ENCODE measurements around the gene CD177. TPM values are rescaled to one million over a fixed set of nuclear protein-coding genes. Genes with fewer than 3 reads are reported as not detected.
"Not testable (repeated sequence)": the region's sequence is repeated elsewhere in the genome, so short reads cannot be mapped to it uniquely, and the experiment has no call there.

CD177 gene
- total RNA-seq, 4 donors from 2014 or later, result 0.31 to 2.6 (median 1.5) TPM

DNA sequence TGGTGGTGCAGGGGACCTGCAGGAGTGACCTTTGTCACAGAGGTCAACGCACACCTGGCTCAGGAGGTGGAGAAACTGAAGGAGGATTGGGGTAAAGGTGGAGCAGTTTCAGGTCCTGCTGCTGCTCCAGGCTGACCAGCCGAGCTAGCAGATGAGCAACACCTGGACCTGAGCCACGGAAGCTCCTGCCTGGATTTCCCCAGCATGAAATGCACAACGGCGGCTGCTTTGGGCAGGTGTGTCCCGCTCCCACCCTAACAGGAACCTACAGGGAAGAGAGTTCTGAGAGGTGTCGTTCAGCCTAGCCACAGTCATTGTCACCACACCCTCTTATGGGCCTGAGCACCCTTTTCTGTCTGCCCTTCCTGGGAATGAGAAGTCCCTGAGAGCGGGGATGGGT lies 15.7 kb upstream of the CD177 start:
- Histone ChIP-seq H3K4me3 (no peak overlapping the region), H3K27me3 (peaks cover 10% of the 10 kb centered on the region), H3K27ac (no peak overlapping the region), H3K4me1 (no peaks in the 10 kb centered on the region), H3K9me3 (no peaks in the 10 kb centered on the region), H3K36me3 (no peaks in the 10 kb centered on the region)
- DNase-seq (ENCODE audit: low spot score in 2 of 2), result no peak
- 67% methylated on average over 8 of the region's 8 CpGs for WGBS
- TF ChIP-seq, protein P1, sequence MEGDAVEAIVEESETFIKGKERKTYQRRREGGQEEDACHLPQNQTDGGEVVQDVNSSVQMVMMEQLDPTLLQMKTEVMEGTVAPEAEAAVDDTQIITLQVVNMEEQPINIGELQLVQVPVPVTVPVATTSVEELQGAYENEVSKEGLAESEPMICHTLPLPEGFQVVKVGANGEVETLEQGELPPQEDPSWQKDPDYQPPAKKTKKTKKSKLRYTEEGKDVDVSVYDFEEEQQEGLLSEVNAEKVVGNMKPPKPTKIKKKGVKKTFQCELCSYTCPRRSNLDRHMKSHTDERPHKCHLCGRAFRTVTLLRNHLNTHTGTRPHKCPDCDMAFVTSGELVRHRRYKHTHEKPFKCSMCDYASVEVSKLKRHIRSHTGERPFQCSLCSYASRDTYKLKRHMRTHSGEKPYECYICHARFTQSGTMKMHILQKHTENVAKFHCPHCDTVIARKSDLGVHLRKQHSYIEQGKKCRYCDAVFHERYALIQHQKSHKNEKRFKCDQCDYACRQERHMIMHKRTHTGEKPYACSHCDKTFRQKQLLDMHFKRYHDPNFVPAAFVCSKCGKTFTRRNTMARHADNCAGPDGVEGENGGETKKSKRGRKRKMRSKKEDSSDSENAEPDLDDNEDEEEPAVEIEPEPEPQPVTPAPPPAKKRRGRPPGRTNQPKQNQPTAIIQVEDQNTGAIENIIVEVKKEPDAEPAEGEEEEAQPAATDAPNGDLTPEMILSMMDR (IDR thresholded peaks at IDR 0.05), result no peak
- TF ChIP-seq EP300 (IDR thresholded peaks at IDR 0.05) (no peak), POLR2A (IDR thresholded peaks at IDR 0.05) (no peak), POLR2AphosphoS5 (IDR thresholded peaks at IDR 0.05) (no peak)

DNA sequence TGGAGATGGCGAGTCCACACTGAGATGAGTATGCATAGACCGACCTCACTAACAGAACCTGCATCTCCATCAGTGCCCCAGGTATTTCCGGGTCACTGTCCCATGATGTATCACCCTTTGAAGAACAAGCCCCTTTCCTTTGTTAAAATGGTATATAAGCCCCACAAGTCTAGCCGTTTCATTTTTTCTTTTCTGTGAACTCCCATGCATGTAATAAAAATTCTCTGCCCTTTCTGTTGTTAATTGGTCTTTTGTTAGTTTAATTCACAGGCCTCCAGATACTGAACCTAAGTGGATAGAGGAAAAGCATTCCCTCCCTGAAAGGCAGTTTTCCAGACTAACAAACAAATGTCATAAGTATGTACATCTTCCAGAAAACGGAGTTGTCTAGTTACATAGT lies 15.0 kb upstream of the CD177 start:
- H3K4me1 ChIP-seq, result no peaks in the 10 kb centered on the region
- no peak for DNase-seq (ENCODE audit: low spot score in 2 of 2)
- H3K4me3 ChIP-seq, result no peak overlapping the region
- H3K9me3 ChIP-seq, result no peaks in the 10 kb centered on the region
- H3K27me3 ChIP-seq, result peaks cover 10% of the 10 kb centered on the region
- no peak overlapping the region for H3K27ac ChIP-seq
- TF ChIP-seq, protein P1 (IDR thresholded peaks at IDR 0.05), result no peak
- TF ChIP-seq POLR2AphosphoS5 (IDR thresholded peaks at IDR 0.05), result no peak
- TF ChIP-seq POLR2A (IDR thresholded peaks at IDR 0.05), result no peak
- no peak for TF ChIP-seq EP300 (IDR thresholded peaks at IDR 0.05)
- WGBS, result 64% methylated on average over 5 of the region's 5 CpGs
- H3K36me3 ChIP-seq, result no peaks in the 10 kb centered on the region

DNA sequence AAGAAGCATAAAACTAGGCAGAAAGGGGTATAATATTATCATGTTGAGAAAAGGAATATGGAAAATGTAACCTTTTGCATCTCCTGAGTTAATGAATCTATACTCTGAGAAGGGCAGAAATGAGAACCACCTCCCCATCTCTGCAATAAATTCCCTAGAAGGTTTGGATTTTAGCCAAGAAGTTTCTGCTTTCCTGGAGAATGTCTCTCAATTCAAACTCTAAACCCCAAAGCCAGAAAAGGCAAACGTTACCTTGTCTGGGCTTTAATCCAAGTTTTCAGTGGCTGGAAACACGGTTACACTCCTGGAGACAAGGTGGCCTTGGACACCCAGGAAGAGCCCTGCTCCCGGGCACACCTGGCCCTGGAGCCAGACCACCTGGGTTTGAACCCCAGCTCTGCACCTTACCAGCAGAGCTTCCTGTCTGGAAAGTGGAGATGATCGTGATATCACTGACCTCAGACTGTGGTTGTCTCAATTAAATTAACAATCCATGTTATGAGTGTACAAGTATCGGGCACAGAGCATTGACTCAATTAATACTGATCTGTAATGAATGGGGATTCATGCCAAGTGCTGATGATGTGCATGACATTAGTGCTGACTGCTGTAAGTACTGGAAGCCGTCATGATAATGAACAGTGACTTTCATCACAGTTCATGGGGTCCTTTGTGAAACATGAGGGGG lies 14.1 kb upstream of the CD177 start:
- H3K27ac ChIP-seq; H3K4me1 ChIP-seq; H3K36me3 ChIP-seq; H3K9me3 ChIP-seq; H3K4me3 ChIP-seq; DNase-seq (ENCODE audit: low spot score in 2 of 2); H3K27me3 ChIP-seq: not testable (repeated sequence)
- 24% methylated on average over 4 of the region's 6 CpGs for WGBS

- H3K27ac ChIP-seq; H3K9me3 ChIP-seq; DNase-seq (ENCODE audit: low spot score in 2 of 2); H3K27me3 ChIP-seq; H3K36me3 ChIP-seq; H3K4me3 ChIP-seq; H3K4me1 ChIP-seq: not testable (repeated sequence)
- 71% methylated on average over 2 of the region's 2 CpGs for WGBS
Observed at GRCh38 chr19:43340101-43340500, 13.4 kb upstream of the CD177 start.

DNA sequence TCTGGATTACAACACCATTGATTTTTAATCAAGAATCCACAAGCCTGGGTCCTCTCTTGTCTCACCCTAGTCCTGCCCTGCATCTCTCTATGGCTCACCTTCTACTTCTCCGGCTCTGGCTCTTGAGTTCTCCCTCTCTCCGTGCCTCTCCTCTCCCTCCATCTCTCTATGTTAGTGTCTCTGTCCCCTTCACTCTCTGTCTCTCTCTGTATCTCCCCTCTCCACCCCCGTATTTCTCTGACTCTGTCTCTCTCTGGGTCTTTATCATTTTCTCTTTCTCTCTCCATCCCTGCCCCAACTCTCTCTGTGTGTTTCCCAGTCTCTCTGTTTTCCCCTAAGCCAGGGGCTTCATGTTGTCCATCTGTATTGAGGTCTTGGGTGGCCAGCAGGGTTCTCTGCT lies 12.4 kb upstream of the CD177 start:
- not testable (repeated sequence) for H3K27me3 ChIP-seq; H3K36me3 ChIP-seq; H3K9me3 ChIP-seq; H3K27ac ChIP-seq; DNase-seq (ENCODE audit: low spot score in 2 of 2); H3K4me3 ChIP-seq; H3K4me1 ChIP-seq
- 96% methylated on average over 3 of the region's 3 CpGs for WGBS

GRCh38 chr19:43342104-43342503 lies 11.4 kb upstream of the CD177 start:
- DNase-seq (ENCODE audit: low spot score in 2 of 2), result not testable (repeated sequence)
- WGBS, result 62% methylated on average over 8 of the region's 8 CpGs

DNA sequence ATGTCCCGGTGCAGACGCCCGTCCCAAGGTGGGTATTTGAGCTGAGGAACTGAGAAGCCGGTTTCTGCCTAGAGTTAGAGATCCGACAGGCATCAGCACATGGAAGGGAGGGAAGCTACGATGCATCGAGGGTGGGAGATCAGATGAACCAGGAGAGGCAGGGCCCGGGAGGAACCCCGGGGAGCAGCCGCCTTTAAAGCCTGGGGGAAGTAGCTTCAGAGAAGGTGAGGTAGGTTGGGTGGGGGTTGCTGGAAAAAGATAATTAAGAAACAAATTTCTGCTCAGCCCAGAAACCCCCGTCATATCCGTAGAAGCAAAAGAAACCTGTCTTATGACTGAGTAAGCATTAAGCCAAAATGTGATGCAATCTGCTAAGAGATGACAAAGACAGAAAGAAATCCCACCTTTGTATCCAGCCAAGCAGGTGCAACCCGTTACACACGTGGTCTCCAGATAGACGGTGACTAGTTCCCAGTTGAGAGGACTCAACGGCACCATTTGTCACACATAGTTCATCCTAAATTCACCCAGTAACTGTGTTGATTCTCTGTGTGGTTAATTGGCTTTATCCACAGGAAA lies 9.1 kb upstream of the CD177 start:
- 63% methylated on average over 16 of the region's 16 CpGs for WGBS
- H3K9me3 ChIP-seq; DNase-seq (ENCODE audit: low spot score in 2 of 2); H3K27ac ChIP-seq; H3K36me3 ChIP-seq; H3K27me3 ChIP-seq; H3K4me3 ChIP-seq; H3K4me1 ChIP-seq: not testable (repeated sequence)

More at GRCh38 chr19:43342104-43342503, 11.4 kb upstream of the CD177 start:
- not testable (repeated sequence) for H3K4me1 ChIP-seq, H3K27me3 ChIP-seq, H3K9me3 ChIP-seq, H3K4me3 ChIP-seq, H3K36me3 ChIP-seq, H3K27ac ChIP-seq

DNA sequence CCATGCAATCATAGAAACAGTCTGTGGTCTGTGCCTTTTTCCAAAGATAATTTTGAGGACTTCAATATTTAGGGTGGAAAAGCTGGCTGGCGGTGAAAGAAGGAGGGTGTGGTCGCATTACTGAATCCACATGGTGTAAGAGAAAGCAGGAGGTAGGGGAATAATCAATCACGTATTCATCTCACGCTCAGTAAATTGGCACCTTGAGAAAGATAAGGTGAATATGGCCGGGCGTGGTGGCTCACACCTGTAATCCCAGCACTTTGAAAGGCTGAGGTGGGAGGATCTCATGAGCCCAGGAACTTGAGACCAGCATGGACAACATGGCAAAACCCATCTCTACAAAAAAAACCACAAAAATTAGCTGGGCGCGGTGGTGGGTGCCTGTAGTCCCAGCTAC lies 3.7 kb upstream of the CD177 start:
- not testable (repeated sequence) for H3K4me3 ChIP-seq; H3K9me3 ChIP-seq; H3K27ac ChIP-seq; H3K36me3 ChIP-seq; H3K4me1 ChIP-seq; H3K27me3 ChIP-seq; DNase-seq (ENCODE audit: low spot score in 2 of 2)
- 68% methylated on average over 8 of the region's 8 CpGs for WGBS
